ENCODE measurements around the gene CEP170B.
"Not testable (repeated sequence)": the region's sequence is repeated elsewhere in the genome, so short reads cannot be mapped to it uniquely, and the experiment has no call there.

The CEP170B gene

GRCh38 chr14:104937694-104938365, 72.8 kb downstream of the CEP170B start:
- peaks cover 0 to 3% of the 10 kb centered on the region in 2 donors for H3K4me1 ChIP-seq (ENCODE audit: control insufficient read depth in 1 of 2, insufficient read depth in 2 of 2, low read length in 2 of 2)
- no peaks in the 10 kb centered on the region for H3K9me3 ChIP-seq (ENCODE audit: control insufficient read depth in 1 of 2, low read length in 2 of 2)
- H3K36me3 ChIP-seq (ENCODE audit: control insufficient read depth in 1 of 2, insufficient read depth in 2 of 2, low read length in 2 of 2): peaks cover 0 to 27% of the 10 kb centered on the region in 2 donors
- no peak overlapping the region for H3K4me3 ChIP-seq (ENCODE audit: low read depth in 1 of 2, low read length in 2 of 2)
- H3K27ac ChIP-seq (ENCODE audit: low read length): no peak overlapping the region
- H3K27me3 ChIP-seq (ENCODE audit: low read depth, low read length): no peaks in the 10 kb centered on the region

- no peaks in the 10 kb centered on the region for H3K27me3 ChIP-seq (ENCODE audit: low read depth, low read length)
- H3K9me3 ChIP-seq (ENCODE audit: control insufficient read depth in 1 of 2, low read length in 2 of 2): no peaks in the 10 kb centered on the region
- peaks cover 0 to 27% of the 10 kb centered on the region in 2 donors for H3K36me3 ChIP-seq (ENCODE audit: control insufficient read depth in 1 of 2, insufficient read depth in 2 of 2, low read length in 2 of 2)
- no peak overlapping the region for H3K4me3 ChIP-seq (ENCODE audit: low read depth in 1 of 2, low read length in 2 of 2)
- H3K27ac ChIP-seq (ENCODE audit: low read length): no peak overlapping the region
- H3K4me1 ChIP-seq (ENCODE audit: control insufficient read depth in 1 of 2, insufficient read depth in 2 of 2, low read length in 2 of 2): peaks cover 0 to 3% of the 10 kb centered on the region in 2 donors
Observed at GRCh38 chr14:104938436-104938835, 73.4 kb downstream of the CEP170B start.

- no peaks in the 10 kb centered on the region for H3K9me3 ChIP-seq (ENCODE audit: control insufficient read depth in 1 of 2, low read length in 2 of 2)
- H3K4me1 ChIP-seq (ENCODE audit: control insufficient read depth in 1 of 2, insufficient read depth in 2 of 2, low read length in 2 of 2): peaks cover 0 to 3% of the 10 kb centered on the region in 2 donors
- peaks cover 0 to 27% of the 10 kb centered on the region in 2 donors for H3K36me3 ChIP-seq (ENCODE audit: control insufficient read depth in 1 of 2, insufficient read depth in 2 of 2, low read length in 2 of 2)
- H3K4me3 ChIP-seq (ENCODE audit: low read depth in 1 of 2, low read length in 2 of 2): no peak overlapping the region
- H3K27me3 ChIP-seq (ENCODE audit: low read depth, low read length): no peaks in the 10 kb centered on the region
- H3K27ac ChIP-seq (ENCODE audit: low read length): no peak overlapping the region
Observed at GRCh38 chr14:104938960-104939359, 73.9 kb downstream of the CEP170B start.

- Histone ChIP-seq H3K4me1 (ENCODE audit: control insufficient read depth in 1 of 2, insufficient read depth in 2 of 2, low read length in 2 of 2) (no peaks in the 10 kb centered on the region), H3K9me3 (ENCODE audit: control insufficient read depth in 1 of 2, low read length in 2 of 2) (no peaks in the 10 kb centered on the region), H3K27me3 (ENCODE audit: low read depth, low read length) (no peaks in the 10 kb centered on the region), H3K4me3 (ENCODE audit: low read depth in 1 of 2, low read length in 2 of 2) (no peak overlapping the region), H3K36me3 (ENCODE audit: control insufficient read depth in 1 of 2, insufficient read depth in 2 of 2, low read length in 2 of 2) (peaks cover 0 to 27% of the 10 kb centered on the region in 2 donors), H3K27ac (ENCODE audit: low read length) (no peak overlapping the region)
Observed at GRCh38 chr14:104939666-104940410, 74.8 kb downstream of the CEP170B start.

- H3K27ac ChIP-seq (ENCODE audit: low read length): no peak overlapping the region
- no peaks in the 10 kb centered on the region for H3K4me1 ChIP-seq (ENCODE audit: control insufficient read depth in 1 of 2, insufficient read depth in 2 of 2, low read length in 2 of 2)
- H3K36me3 ChIP-seq (ENCODE audit: control insufficient read depth in 1 of 2, insufficient read depth in 2 of 2, low read length in 2 of 2): peaks cover 0 to 27% of the 10 kb centered on the region in 2 donors
- no peaks in the 10 kb centered on the region for H3K9me3 ChIP-seq (ENCODE audit: control insufficient read depth in 1 of 2, low read length in 2 of 2)
- H3K27me3 ChIP-seq (ENCODE audit: low read depth, low read length): no peaks in the 10 kb centered on the region
- H3K4me3 ChIP-seq (ENCODE audit: low read depth in 1 of 2, low read length in 2 of 2): no peak overlapping the region
Observed at GRCh38 chr14:104940526-104941150, 75.6 kb downstream of the CEP170B start.

- no peaks in the 10 kb centered on the region for H3K27me3 ChIP-seq (ENCODE audit: low read depth, low read length)
- no peaks in the 10 kb centered on the region for H3K4me1 ChIP-seq (ENCODE audit: control insufficient read depth in 1 of 2, insufficient read depth in 2 of 2, low read length in 2 of 2)
- peaks cover 0 to 27% of the 10 kb centered on the region in 2 donors for H3K36me3 ChIP-seq (ENCODE audit: control insufficient read depth in 1 of 2, insufficient read depth in 2 of 2, low read length in 2 of 2)
- H3K27ac ChIP-seq (ENCODE audit: low read length): no peak overlapping the region
- H3K4me3 ChIP-seq (ENCODE audit: low read depth in 1 of 2, low read length in 2 of 2): no peak overlapping the region
- no peaks in the 10 kb centered on the region for H3K9me3 ChIP-seq (ENCODE audit: control insufficient read depth in 1 of 2, low read length in 2 of 2)
Observed at GRCh38 chr14:104941508-104942365, 76.7 kb downstream of the CEP170B start.

GRCh38 chr14:104942586-104942985, 77.5 kb downstream of the CEP170B start:
- no peaks in the 10 kb centered on the region for H3K4me1 ChIP-seq (ENCODE audit: control insufficient read depth in 1 of 2, insufficient read depth in 2 of 2, low read length in 2 of 2)
- H3K27me3 ChIP-seq (ENCODE audit: low read depth, low read length): no peaks in the 10 kb centered on the region
- H3K4me3 ChIP-seq (ENCODE audit: low read depth in 1 of 2, low read length in 2 of 2): no peak overlapping the region
- no peaks in the 10 kb centered on the region for H3K9me3 ChIP-seq (ENCODE audit: control insufficient read depth in 1 of 2, low read length in 2 of 2)
- no peak overlapping the region for H3K27ac ChIP-seq (ENCODE audit: low read length)
- H3K36me3 ChIP-seq (ENCODE audit: control insufficient read depth in 1 of 2, insufficient read depth in 2 of 2, low read length in 2 of 2): peaks cover 0 to 27% of the 10 kb centered on the region in 2 donors

GRCh38 chr14:104943216-104944015, 78.3 kb downstream of the CEP170B start:
- not testable (repeated sequence) for H3K27me3 ChIP-seq (ENCODE audit: low read depth, low read length); H3K4me3 ChIP-seq (ENCODE audit: low read depth in 1 of 2, low read length in 2 of 2); H3K4me1 ChIP-seq (ENCODE audit: control insufficient read depth in 1 of 2, insufficient read depth in 2 of 2, low read length in 2 of 2); H3K9me3 ChIP-seq (ENCODE audit: control insufficient read depth in 1 of 2, low read length in 2 of 2); H3K27ac ChIP-seq (ENCODE audit: low read length)
- H3K36me3 ChIP-seq (ENCODE audit: control insufficient read depth in 1 of 2, insufficient read depth in 2 of 2, low read length in 2 of 2): peaks cover 0 to 33% of the 10 kb centered on the region in 2 donors

- not testable (repeated sequence) for H3K4me1 ChIP-seq (ENCODE audit: control insufficient read depth in 1 of 2, insufficient read depth in 2 of 2, low read length in 2 of 2); H3K4me3 ChIP-seq (ENCODE audit: low read depth in 1 of 2, low read length in 2 of 2); H3K9me3 ChIP-seq (ENCODE audit: control insufficient read depth in 1 of 2, low read length in 2 of 2); H3K27me3 ChIP-seq (ENCODE audit: low read depth, low read length); H3K27ac ChIP-seq (ENCODE audit: low read length)
- H3K36me3 ChIP-seq (ENCODE audit: control insufficient read depth in 1 of 2, insufficient read depth in 2 of 2, low read length in 2 of 2): peaks cover 0 to 32% of the 10 kb centered on the region in 2 donors
Observed at GRCh38 chr14:104944016-104944308, 78.9 kb downstream of the CEP170B start.

- not testable (repeated sequence) for H3K27ac ChIP-seq (ENCODE audit: low read length); H3K9me3 ChIP-seq (ENCODE audit: control insufficient read depth in 1 of 2, low read length in 2 of 2); H3K27me3 ChIP-seq (ENCODE audit: low read depth, low read length); H3K4me1 ChIP-seq (ENCODE audit: control insufficient read depth in 1 of 2, insufficient read depth in 2 of 2, low read length in 2 of 2); H3K4me3 ChIP-seq (ENCODE audit: low read depth in 1 of 2, low read length in 2 of 2)
- H3K36me3 ChIP-seq (ENCODE audit: control insufficient read depth in 1 of 2, insufficient read depth in 2 of 2, low read length in 2 of 2): peaks cover 0 to 25% of the 10 kb centered on the region in 2 donors
Observed at GRCh38 chr14:104944436-104945205, 79.6 kb downstream of the CEP170B start.
